Large intestine (tissue), 3 donors: ENCODE measurements around the gene OVOL1. TPM values are rescaled to one million over a fixed set of nuclear protein-coding genes. Genes with fewer than 3 reads are reported as not detected.

ENCODE experiments used
- DNase-seq, 2 donors: peaks; one replicate each; pipeline versions ENCODE4 v3.0.0 to v3.0.0-alpha.2; 2013
- H3K27ac ChIP-seq: one replicate; pipeline ENCODE4 v1.5.1; 2013; ENCODE audit warnings: low read length
- H3K27me3 ChIP-seq: 2 replicates; pipeline ENCODE4 v1.6.1; 2013; ENCODE audit warnings: low read length; ENCODE audit not compliant: control insufficient read depth, insufficient read depth
- H3K36me3 ChIP-seq: 2 replicates; pipeline ENCODE4 v1.6.1; 2013; ENCODE audit warnings: low read length; ENCODE audit not compliant: control insufficient read depth, insufficient read depth
- H3K4me1 ChIP-seq: one replicate; pipeline ENCODE4 v1.6.1; 2013; ENCODE audit warnings: low read length; ENCODE audit not compliant: control insufficient read depth, insufficient read depth
- H3K4me3 ChIP-seq: one replicate; pipeline ENCODE4 v1.5.1; 2013; ENCODE audit warnings: low read length
- H3K9me3 ChIP-seq: one replicate; pipeline ENCODE4 v1.6.1; 2013; ENCODE audit warnings: mild to moderate bottlenecking, low read depth, low read length, moderate library complexity; ENCODE audit not compliant: control insufficient read depth
- WGBS: methylation state at CpG from one replicate; pipeline ENCODE4 v1.1.5; 2013; ENCODE audit warnings: low lambda C conversion rate; ENCODE audit not compliant: insufficient coverage; 5-methylcytosine and 5-hydroxymethylcytosine counted together
- polyA plus RNA-seq: library from polyadenylated mRNA; unstranded; fragments of 120-200 nt; gene quantifications from one replicate; pipeline ENCODE4 v1.2.1, GENCODE V29; 2013

OVOL1 gene
- polyA plus RNA-seq, 1 donor = 32.6 TPM

DNA sequence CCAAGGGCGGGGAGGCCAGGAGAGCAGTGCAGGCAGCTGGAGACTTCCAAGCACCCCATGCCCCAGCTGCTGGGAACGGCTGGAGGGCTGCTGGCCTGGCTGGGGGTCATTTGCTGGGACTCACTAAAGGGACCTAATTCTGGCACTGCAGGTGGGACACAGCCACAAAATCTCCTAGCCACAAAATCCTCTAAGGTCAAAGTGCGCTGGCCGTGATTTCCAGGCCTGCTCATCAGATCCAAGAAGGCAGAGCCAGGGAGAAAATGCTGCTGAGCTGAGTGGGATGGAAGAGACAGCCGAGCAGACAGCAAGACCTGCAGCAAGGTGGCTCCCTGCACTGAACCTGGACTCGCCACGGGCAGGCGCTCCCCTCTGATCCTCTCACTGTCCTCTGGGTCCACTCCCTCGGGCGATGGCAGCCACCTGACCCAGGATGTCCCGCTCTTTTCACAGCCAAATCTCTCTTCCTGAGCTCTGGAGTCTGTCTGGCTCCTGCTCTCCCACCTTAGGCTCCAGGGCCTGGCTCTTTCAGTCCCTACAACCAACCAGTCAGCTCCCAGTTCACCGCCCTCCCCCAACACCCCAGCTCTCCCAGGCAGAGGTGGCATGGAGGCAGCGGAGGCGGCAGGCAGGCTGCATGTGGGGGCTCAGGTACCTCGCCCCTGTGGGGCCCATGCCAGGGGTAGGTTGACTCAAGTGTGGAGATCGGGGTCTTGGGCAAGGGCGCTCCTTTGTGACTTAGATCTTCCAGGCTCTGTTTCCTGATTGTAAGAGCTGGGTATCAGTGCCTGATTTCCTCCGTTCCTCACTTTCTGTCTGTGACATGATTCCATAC, 14.5 kb downstream of the OVOL1 start:
- no peak for DNase-seq
- peaks cover 12% of the 10 kb centered on the region for H3K27me3 ChIP-seq
- no peaks in the 10 kb centered on the region for H3K9me3 ChIP-seq
- H3K27ac ChIP-seq = no peak overlapping the region
- H3K4me3 ChIP-seq = no peak overlapping the region
- WGBS = 50% methylated on average over 2 of the region's 18 CpGs
- peaks cover 6% of the 10 kb centered on the region for H3K36me3 ChIP-seq
- peaks cover 3% of the 10 kb centered on the region for H3K4me1 ChIP-seq

GRCh38 chr11:65802841-65803240, 16.0 kb downstream of the OVOL1 start:
- H3K9me3 ChIP-seq = no peaks in the 10 kb centered on the region
- no CpG with 5 or more reads among the region's 9 CpGs for WGBS
- DNase-seq = no peak
- H3K27ac ChIP-seq = no peak overlapping the region
- peaks cover 12% of the 10 kb centered on the region for H3K27me3 ChIP-seq
- H3K36me3 ChIP-seq = no peaks in the 10 kb centered on the region
- no peak overlapping the region for H3K4me3 ChIP-seq
- H3K4me1 ChIP-seq = peaks cover 3% of the 10 kb centered on the region

DNA sequence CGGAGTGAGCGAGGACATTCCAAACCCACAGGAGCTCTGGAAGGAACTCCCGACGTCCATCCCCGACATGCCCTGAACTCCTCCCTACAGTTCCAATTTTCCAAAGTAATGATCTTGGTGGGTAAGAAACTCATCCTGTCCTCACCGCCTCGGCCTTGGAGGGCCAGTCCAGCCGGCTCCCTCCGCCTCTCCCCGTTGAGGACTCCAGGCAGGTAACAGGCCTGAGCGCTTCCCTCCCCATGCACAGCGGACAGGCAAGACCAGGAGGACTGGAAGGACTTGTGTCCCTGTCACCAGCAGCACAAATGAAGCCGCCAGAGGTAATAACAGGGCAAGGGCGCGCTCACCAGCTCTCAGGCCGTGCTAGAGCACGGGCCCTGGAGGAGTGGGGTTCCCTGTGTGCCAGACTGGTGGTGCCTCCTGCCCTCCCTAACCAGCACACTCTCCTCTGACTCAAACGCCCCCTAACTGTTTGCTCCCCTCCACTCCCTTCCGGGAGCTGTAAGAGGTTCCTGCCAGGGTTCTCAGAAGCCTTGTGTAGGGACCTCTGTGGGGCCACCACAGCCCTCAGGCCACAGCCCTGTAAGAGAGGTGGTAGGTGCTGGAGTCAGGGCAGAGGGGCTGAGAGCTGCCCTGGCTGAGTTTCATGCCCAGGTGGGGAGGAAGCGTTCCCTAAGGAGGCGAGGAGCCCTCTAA, 17.1 kb downstream of the OVOL1 start:
- Histone ChIP-seq H3K27me3 (peaks cover 12% of the 10 kb centered on the region), H3K4me3 (no peak overlapping the region), H3K4me1 (peaks cover 3% of the 10 kb centered on the region), H3K9me3 (no peaks in the 10 kb centered on the region), H3K27ac (no peak overlapping the region), H3K36me3 (no peaks in the 10 kb centered on the region)
- no CpG with 5 or more reads among the region's 21 CpGs for WGBS
- DNase-seq = no peak

DNA sequence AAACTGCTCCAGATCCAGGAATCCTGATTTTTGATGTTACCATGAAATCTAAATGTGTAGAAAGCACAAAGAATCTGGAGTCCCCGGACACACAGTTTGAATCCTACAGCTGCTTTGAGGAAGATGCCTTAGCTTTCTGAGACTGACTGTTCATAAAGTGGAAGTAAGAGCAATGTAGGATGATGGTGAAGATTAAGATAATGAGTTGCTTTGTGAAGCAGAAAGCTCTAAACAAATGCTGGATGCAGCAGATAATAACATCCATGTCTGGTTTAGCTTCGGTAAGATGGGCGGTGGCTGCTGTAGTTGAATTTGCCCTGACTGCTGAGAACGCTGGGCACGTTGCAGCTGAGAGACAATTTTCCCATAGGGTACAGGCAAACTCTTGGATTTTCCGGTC, 20.1 kb downstream of the OVOL1 start:
- H3K36me3 ChIP-seq = no peaks in the 10 kb centered on the region
- peaks cover 12% of the 10 kb centered on the region for H3K27me3 ChIP-seq
- no peak overlapping the region for H3K27ac ChIP-seq
- no peak for DNase-seq
- H3K4me3 ChIP-seq = no peak overlapping the region
- peaks cover 3% of the 10 kb centered on the region for H3K4me1 ChIP-seq
- H3K9me3 ChIP-seq = no peaks in the 10 kb centered on the region
- WGBS = no CpG with 5 or more reads among the region's 6 CpGs

DNA sequence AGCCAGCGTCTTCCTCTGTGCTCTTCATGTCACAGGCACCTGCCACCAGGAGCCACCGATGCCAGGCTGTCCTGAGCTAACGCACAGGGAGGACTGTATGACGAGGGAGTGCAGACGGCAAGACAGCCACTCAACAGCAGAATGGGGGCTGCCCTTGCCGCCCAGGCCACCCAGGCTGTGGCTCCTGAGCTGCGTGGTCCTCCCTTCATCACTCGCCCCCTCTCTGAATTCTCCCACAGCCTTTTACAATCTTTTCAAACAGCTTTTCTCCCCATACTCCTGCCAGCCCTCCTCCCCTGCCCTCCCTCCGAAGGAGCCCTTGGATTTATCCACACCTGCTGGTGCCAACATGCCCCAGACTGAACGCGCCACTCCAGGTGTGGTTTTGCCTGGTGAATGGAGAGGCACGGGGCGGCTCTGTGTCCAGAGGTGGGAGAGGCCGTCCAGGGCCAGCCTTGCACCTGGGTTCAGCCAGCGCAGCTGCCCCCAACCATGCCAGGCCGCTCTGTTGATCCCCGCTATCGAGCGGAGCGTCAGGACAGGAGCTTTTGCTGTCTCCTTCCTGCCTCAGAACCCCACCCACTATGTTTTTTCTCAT, 22.0 kb downstream of the OVOL1 start:
- peaks cover 5% of the 10 kb centered on the region for H3K27me3 ChIP-seq
- peaks cover 2% of the 10 kb centered on the region for H3K4me1 ChIP-seq
- DNase-seq = no peak
- H3K36me3 ChIP-seq = no peaks in the 10 kb centered on the region
- H3K9me3 ChIP-seq = no peaks in the 10 kb centered on the region
- H3K4me3 ChIP-seq = no peak overlapping the region
- no peak overlapping the region for H3K27ac ChIP-seq
- WGBS = no CpG with 5 or more reads among the region's 20 CpGs

GRCh38 chr11:65809496-65809895, 22.6 kb downstream of the OVOL1 start:
- Histone ChIP-seq H3K4me1 (peaks cover 6% of the 10 kb centered on the region), H3K4me3 (no peak overlapping the region), H3K27ac (no peak overlapping the region), H3K9me3 (no peaks in the 10 kb centered on the region), H3K36me3 (no peaks in the 10 kb centered on the region), H3K27me3 (no peaks in the 10 kb centered on the region)
- no CpG with 5 or more reads among the region's 9 CpGs for WGBS
- DNase-seq = no peak

DNA sequence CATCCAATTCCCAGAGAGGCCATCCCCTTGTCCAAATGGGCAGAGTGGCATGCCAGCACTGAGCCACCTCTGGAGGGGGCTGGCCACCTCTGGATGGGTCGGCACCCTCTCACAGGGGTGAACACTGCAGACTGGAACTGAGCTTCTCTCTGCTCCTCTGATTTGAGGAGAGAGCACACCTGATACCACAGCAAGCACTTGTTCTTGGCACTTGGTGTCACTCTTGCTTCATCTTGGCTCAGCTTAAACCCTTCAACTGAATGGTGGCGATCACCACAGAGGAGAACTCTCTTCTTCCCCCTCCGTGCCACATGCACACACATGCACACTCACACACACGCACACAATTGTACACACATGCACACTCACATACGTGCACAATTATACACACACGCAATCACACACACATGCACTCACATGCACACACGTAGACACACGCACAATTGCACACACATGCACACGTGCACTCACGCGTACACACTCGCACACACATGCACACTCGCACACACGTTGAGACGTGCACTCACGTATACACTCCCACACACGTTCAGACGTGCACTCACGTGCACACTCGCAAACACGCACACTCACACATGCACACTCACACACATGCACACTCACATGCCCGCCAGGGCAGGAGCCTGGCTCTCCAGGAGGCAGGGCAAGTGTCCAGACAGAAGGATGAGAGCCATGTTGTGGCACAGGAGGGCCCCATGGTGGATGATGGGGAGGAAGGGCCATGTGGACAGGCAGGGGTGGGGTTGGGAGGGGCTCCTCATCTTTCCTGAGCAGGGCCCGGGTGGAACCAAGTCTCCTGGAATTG, 23.4 kb downstream of the OVOL1 start:
- WGBS = 51% methylated on average over 2 of the region's 23 CpGs
- DNase-seq = no peak
- Histone ChIP-seq H3K27ac (no peak overlapping the region), H3K27me3 (no peaks in the 10 kb centered on the region), H3K4me1 (peaks cover 13% of the 10 kb centered on the region), H3K4me3 (no peak overlapping the region), H3K36me3 (no peaks in the 10 kb centered on the region), H3K9me3 (no peaks in the 10 kb centered on the region)

DNA sequence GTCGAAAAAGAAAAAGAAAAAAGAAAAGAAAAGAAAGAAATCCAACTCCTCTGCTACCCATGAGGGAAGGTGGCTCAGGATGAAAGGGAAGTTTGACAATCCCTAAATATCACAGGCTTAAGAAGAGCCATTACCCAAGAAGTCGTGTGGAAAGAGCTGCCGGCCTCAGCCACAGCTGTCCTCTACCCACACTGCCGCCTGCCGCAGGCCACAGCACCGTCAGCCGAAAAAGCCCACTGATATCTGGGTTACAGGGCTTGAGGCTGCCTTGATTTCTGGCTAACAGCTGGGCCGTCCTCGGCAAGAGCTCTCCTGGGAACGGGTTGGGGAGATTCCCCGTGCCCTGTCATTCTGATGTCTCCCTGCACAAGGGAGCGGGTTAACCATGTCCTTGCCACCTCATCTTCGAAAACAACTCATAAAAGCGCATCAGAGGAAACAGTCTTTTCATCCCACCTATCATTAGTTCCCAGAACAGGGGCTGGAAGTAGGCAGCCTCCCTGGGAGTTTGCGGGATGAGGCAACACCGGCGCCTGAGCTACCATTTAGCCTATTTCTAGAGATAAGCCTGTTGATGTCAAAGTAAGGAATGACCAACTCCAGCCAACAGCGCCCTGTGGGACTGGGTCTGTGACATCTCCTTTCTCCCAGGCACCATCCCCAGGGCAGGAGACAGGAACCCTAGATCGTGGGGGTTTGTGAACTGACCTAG, 25.1 kb downstream of the OVOL1 start:
- H3K27ac ChIP-seq = no peak overlapping the region
- DNase-seq = peak in 1 of 2 donors; percentile 1
- H3K4me1 ChIP-seq = peaks cover 25% of the 10 kb centered on the region

GRCh38 chr11:65814131-65814985, 27.5 kb downstream of the OVOL1 start:
- WGBS = 66% methylated on average over 4 of the region's 18 CpGs
- Histone ChIP-seq H3K27me3 (no peaks in the 10 kb centered on the region), H3K27ac (peak overlapping the region; percentile 85), H3K9me3 (no peaks in the 10 kb centered on the region), H3K36me3 (no peaks in the 10 kb centered on the region), H3K4me3 (no peak overlapping the region), H3K4me1 (peaks cover 35% of the 10 kb centered on the region)
- peak; percentile 57 to 71 for DNase-seq

More for the DNA sequence above, 25.1 kb downstream of the OVOL1 start:
- Histone ChIP-seq H3K36me3 (no peaks in the 10 kb centered on the region), H3K27me3 (no peaks in the 10 kb centered on the region), H3K9me3 (no peaks in the 10 kb centered on the region), H3K4me3 (no peak overlapping the region)
- WGBS = 100% methylated on average over 1 of the region's 19 CpGs
